ENCODE results near the gene BMP10. TPM values are rescaled to one million over a fixed set of nuclear protein-coding genes. Genes with fewer than 3 reads are reported as not detected.

The BMP10 gene
- polyA plus RNA-seq, 1 of the 3 experiments (the other 2 are of a cell fraction) = not detected

DNA sequence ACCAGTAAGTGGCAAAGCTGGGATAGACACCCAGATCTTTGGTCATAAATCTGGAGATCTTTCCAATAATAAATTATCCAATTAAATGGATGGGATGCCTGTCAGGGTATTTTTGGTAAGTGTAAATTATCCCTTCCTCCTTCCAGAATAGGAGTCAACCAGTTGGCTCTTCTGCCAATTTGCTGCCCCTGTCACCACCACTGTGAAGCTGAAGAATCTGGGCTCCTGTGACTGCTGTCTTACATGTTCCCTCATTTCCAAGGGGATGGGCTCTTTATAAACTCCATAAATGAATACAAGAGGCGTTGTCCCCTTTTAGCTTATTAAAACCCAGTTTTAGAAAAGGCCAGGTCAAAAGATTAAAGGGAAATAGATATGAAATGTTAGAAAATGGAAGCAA, 17.8 kb upstream of the BMP10 start:
- H3K9ac ChIP-seq = no peak overlapping the region
- H4K20me1 ChIP-seq (ENCODE audit: insufficient read depth) = no peaks in the 10 kb centered on the region
- ChIA-PET CTCF (interaction anchor here (1.0 to 1.7 kb wide), 3 partner anchors 20 to 419 kb away, joined by 3 to 6 read pairs (median 3); no protein-coding TSS in a partner anchor), POLR2A (no interaction called here)
- TF ChIP-seq TCF12 (IDR thresholded peaks at IDR 0.05) (no peak), RAD21 (IDR thresholded peaks at IDR 0.05; ENCODE audit: low read length) (no peak), IRF3 (IDR thresholded peaks at IDR 0.05; ENCODE audit: low read depth, low read length) (no peak)
- H3K4me1 ChIP-seq (ENCODE audit: control insufficient read depth in 1 of 2, insufficient read depth in 2 of 2, low read depth in 1 of 2, low read length in 1 of 2) = no peaks in the 10 kb centered on the region
- no peak for DNase-seq
- no peaks in the 10 kb centered on the region; the same call in 1 of the 2 replicates for H3K27me3 ChIP-seq (ENCODE audit: insufficient read depth)
- H3K27ac ChIP-seq (ENCODE audit: low read depth in 2 of 2, low read length in 1 of 2) = no peak overlapping the region
- H3K79me2 ChIP-seq (ENCODE audit: insufficient read depth) = no peaks in the 10 kb centered on the region
- H3K36me3 ChIP-seq (replicated peaks in 1 of 2; ENCODE audit: control insufficient read depth in 1 of 2, insufficient read depth in 2 of 2, low read length in 1 of 2) = no peaks in the 10 kb centered on the region
- H2AFZ ChIP-seq (ENCODE audit: low read depth) = no peak overlapping the region
- H3K4me3 ChIP-seq (ENCODE audit: low read depth in 2 of 2, low read length in 1 of 2) = no peak overlapping the region
- no peaks in the 10 kb centered on the region for H3F3A ChIP-seq (replicated peaks; ENCODE audit: insufficient read depth)
- H3K4me2 ChIP-seq = no peak overlapping the region
- no peaks in the 10 kb centered on the region for H3K9me2 ChIP-seq
- 52% methylated on average over 1 of the region's 1 CpG for WGBS (ENCODE audit: low lambda C conversion rate)
- no peaks in the 10 kb centered on the region for H3K9me3 ChIP-seq

- 47% methylated on average over 4 of the region's 4 CpGs for WGBS (ENCODE audit: low lambda C conversion rate)
- no peaks in the 10 kb centered on the region for H3K36me3 ChIP-seq (replicated peaks in 1 of 2; ENCODE audit: control insufficient read depth in 1 of 2, insufficient read depth in 2 of 2, low read length in 1 of 2)
- no peaks in the 10 kb centered on the region for H3K4me1 ChIP-seq (ENCODE audit: control insufficient read depth in 1 of 2, insufficient read depth in 2 of 2, low read depth in 1 of 2, low read length in 1 of 2)
- ChIA-PET POLR2A (no interaction called here), CTCF (interaction anchor here (1.0 to 1.7 kb wide), 3 partner anchors 21 to 420 kb away, joined by 3 to 6 read pairs (median 3); no protein-coding TSS in a partner anchor)
- no peak overlapping the region for H2AFZ ChIP-seq (ENCODE audit: low read depth)
- H3K4me3 ChIP-seq (ENCODE audit: low read depth in 2 of 2, low read length in 1 of 2) = no peak overlapping the region
- H3K79me2 ChIP-seq (ENCODE audit: insufficient read depth) = no peaks in the 10 kb centered on the region
- no peak overlapping the region for H3K27ac ChIP-seq (ENCODE audit: low read depth in 2 of 2, low read length in 1 of 2)
- H3K9me3 ChIP-seq = no peaks in the 10 kb centered on the region
- H3K4me2 ChIP-seq = no peak overlapping the region
- H3K27me3 ChIP-seq (ENCODE audit: insufficient read depth) = no peaks in the 10 kb centered on the region; the same call in 1 of the 2 replicates
- no peak for DNase-seq
- H3K9ac ChIP-seq = no peak overlapping the region
- TF ChIP-seq FOXM1 (IDR thresholded peaks at IDR 0.05; ENCODE audit: low read depth) (no peak), EZH2phosphoT487 (IDR thresholded peaks at IDR 0.05; ENCODE audit: borderline replicate concordance, low read depth) (no peak), USF2 (IDR thresholded peaks at IDR 0.05; ENCODE audit: borderline replicate concordance, low read depth, low read length) (no peak), NRF1 (IDR thresholded peaks at IDR 0.05; ENCODE audit: low read depth, low read length) (no peak), ELF1 (IDR thresholded peaks at IDR 0.05) (no peak), EP300 (IDR thresholded peaks at IDR 0.05; ENCODE audit: borderline replicate concordance in 1 of 2, low read depth in 1 of 2, low read length in 1 of 2) (no peak), TEAD4 (IDR thresholded peaks at IDR 0.05; ENCODE audit: borderline replicate concordance, insufficient read depth) (no peak), MXI1 (IDR thresholded peaks at IDR 0.05; ENCODE audit: low read depth, low read length) (no peak), POLR2AphosphoS5 (IDR thresholded peaks at IDR 0.05; ENCODE audit: low read depth, low read length) (no peak), MEF2A (IDR thresholded peaks at IDR 0.05; ENCODE audit: borderline replicate concordance, low read depth) (no peak), GATA2 (CRISPR knock-in tag; IDR thresholded peaks at IDR 0.05) (no peak), CTCF (IDR thresholded peaks at IDR 0.05) (no peak), NFIC (IDR thresholded peaks at IDR 0.05; ENCODE audit: borderline replicate concordance) (no peak)
- TF ChIP-seq, protein P1, sequence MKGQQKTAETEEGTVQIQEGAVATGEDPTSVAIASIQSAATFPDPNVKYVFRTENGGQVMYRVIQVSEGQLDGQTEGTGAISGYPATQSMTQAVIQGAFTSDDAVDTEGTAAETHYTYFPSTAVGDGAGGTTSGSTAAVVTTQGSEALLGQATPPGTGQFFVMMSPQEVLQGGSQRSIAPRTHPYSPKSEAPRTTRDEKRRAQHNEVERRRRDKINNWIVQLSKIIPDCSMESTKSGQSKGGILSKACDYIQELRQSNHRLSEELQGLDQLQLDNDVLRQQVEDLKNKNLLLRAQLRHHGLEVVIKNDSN (IDR thresholded peaks at IDR 0.05; ENCODE audit: borderline replicate concordance, low read depth) = no peak
- TF ChIP-seq, protein P2, sequence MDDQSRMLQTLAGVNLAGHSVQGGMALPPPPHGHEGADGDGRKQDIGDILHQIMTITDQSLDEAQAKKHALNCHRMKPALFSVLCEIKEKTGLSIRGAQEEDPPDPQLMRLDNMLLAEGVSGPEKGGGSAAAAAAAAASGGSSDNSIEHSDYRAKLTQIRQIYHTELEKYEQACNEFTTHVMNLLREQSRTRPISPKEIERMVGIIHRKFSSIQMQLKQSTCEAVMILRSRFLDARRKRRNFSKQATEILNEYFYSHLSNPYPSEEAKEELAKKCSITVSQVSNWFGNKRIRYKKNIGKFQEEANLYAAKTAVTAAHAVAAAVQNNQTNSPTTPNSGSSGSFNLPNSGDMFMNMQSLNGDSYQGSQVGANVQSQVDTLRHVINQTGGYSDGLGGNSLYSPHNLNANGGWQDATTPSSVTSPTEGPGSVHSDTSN (IDR thresholded peaks at IDR 0.05) = no peak
- no peaks in the 10 kb centered on the region for H3K9me2 ChIP-seq
- no peaks in the 10 kb centered on the region for H4K20me1 ChIP-seq (ENCODE audit: insufficient read depth)
- H3F3A ChIP-seq (replicated peaks; ENCODE audit: insufficient read depth) = no peaks in the 10 kb centered on the region
Measured at GRCh38 chr2:68888038-68888704, 17.0 kb upstream of the BMP10 start.

Measured in SK-N-SH (cell line).